HCEC 1CT (cell line): Measurements from ENCODE around the gene FAM111A.

ENCODE experiments used
- DNase-seq: peaks from one replicate; pipeline ENCODE4 v3.0.0-alpha.2; 2017

FAM111A gene

DNA sequence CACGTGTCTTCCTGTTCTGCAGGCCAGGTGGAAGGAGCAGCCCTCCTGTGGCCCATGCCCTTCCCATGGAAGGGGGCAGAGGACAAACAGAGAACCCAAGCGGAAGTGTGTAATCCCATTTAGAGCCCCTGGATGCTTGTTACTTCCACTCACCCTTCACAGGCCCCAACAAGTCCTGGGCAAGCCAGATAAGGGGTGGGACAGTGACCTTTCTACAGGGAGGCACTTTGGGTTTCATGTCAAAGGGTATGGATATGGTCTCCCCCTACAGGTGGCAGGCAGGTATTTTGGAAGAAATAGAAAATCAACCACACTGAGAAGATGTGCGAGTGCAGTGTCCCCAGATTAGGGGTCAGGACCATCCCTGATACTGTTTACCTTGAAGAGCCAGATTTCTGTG, 58.7 kb downstream of the FAM111A start:
- no peak for DNase-seq
